HepG2 (cell line): ENCODE data around the gene MARS1. TPM values are rescaled to one million over a fixed set of nuclear protein-coding genes. Genes with fewer than 3 reads are reported as not detected.

Experiments
- AGO1 ChIP-seq: fragments of 200-400 bp; formaldehyde crosslinking; IDR thresholded peaks from 2 replicates; pipeline ENCODE4 v1.6.1; 2017; ENCODE audit warnings: mild to moderate bottlenecking, low read depth, low read length, moderate library complexity; ENCODE audit not compliant: poor library complexity, severe bottlenecking
- CEBPG ChIP-seq: IDR thresholded peaks from 2 replicates; pipeline ENCODE4 v1.6.1; 2016
- CENPT ChIP-seq: sonication (generic); formaldehyde crosslinking; IDR thresholded peaks from 2 replicates; pipeline ENCODE4 v1.8.0; 2022; ENCODE audit warnings: low read depth, mild to moderate bottlenecking, moderate library complexity, missing genetic modification reagents
- IRX3 ChIP-seq: sonication (generic); formaldehyde crosslinking; IDR thresholded peaks from 2 replicates; pipeline ENCODE4 v1.8.1; 2023; ENCODE audit warnings: mild to moderate bottlenecking, low read depth, missing genetic modification reagents, borderline replicate concordance
- MTA3 ChIP-seq: sonication (generic); formaldehyde crosslinking; IDR thresholded peaks from 2 replicates; pipeline ENCODE4 v1.4.0; 2020; ENCODE audit warnings: missing genetic modification reagents
- NFYC ChIP-seq: IDR thresholded peaks from 2 replicates; pipeline ENCODE4 v1.6.1; 2016; ENCODE audit warnings: missing genetic modification reagents, missing compliant biosample characterization
- SMARCC2 ChIP-seq: fragments of 450-650 bp; IDR thresholded peaks from 2 replicates; pipeline ENCODE4 v1.6.1; 2017; ENCODE audit warnings: antibody characterized with exemption, mild to moderate bottlenecking
- SMYD3 ChIP-seq: sonication (generic); formaldehyde crosslinking; IDR thresholded peaks from 2 replicates; pipeline ENCODE4 v1.8.1; 2023; ENCODE audit warnings: mild to moderate bottlenecking, missing genetic modification reagents
- ZBTB7B ChIP-seq: sonication (generic); formaldehyde crosslinking; IDR thresholded peaks from 2 replicates; pipeline ENCODE4 v1.4.0; 2020; ENCODE audit warnings: missing genetic modification reagents
- ZNF234 ChIP-seq: sonication (generic); formaldehyde crosslinking; conservative IDR thresholded peaks from 2 replicates; pipeline ENCODE4 v1.5.1; 2020; ENCODE audit warnings: mild to moderate bottlenecking, missing genetic modification reagents
- ZNF343 ChIP-seq: sonication (generic); formaldehyde crosslinking; IDR thresholded peaks from 2 replicates; pipeline ENCODE4 v1.4.0; 2020; ENCODE audit warnings: mild to moderate bottlenecking, missing genetic modification reagents
- ZNF674 ChIP-seq: sonication (generic); formaldehyde crosslinking; IDR thresholded peaks from 2 replicates; pipeline ENCODE4 v1.5.0; 2020; ENCODE audit warnings: low read depth, mild to moderate bottlenecking, missing genetic modification reagents
- ZNF747 ChIP-seq: sonication (generic); formaldehyde crosslinking; IDR thresholded peaks from 2 replicates; pipeline ENCODE4 v1.8.1; 2023; ENCODE audit warnings: missing genetic modification reagents, mild to moderate bottlenecking, borderline replicate concordance
- polyA plus RNA-seq, 8 experiments: library from polyadenylated mRNA; depleted of rRNA in 3 of 8; stranded (reverse) in 7 of 8; unstranded in 1 of 8; fragments of >200 nt; fragmentation: Illumina TruSeq in 4 of 8; extraction: Trizol in 4 of 8; gene quantifications; 2 replicates each; pipeline versions ENCODE4 v1.2.1 to v1.2.3, GENCODE V29; 2011 to 2016; ENCODE audit warnings: low read depth in 4 of 8, missing spikeins in 1 of 8, mixed read lengths in 1 of 8; ENCODE audit not compliant: insufficient read depth in 1 of 8
- total RNA-seq, 5 experiments: library from RNA; depleted of rRNA; stranded (reverse); fragments of >200 nt; fragmentation: Illumina TruSeq; extraction: Trizol; gene quantifications; 2 replicates each; pipeline ENCODE4 v1.2.3, GENCODE V29; 2016; ENCODE audit warnings: low read depth in 1 of 5
- TF ChIP-seq, protein P1 (sequence below): sonication (generic); formaldehyde crosslinking; IDR thresholded peaks from 2 replicates; pipeline ENCODE4 v1.5.0; 2020; ENCODE audit warnings: mild to moderate bottlenecking, missing genetic modification reagents
- TF ChIP-seq, protein P2 (sequence below): sonication (generic); formaldehyde crosslinking; IDR thresholded peaks from 2 replicates; pipeline ENCODE4 v1.8.1; 2023; ENCODE audit warnings: missing genetic modification reagents, inconsistent platforms, borderline replicate concordance
- TF ChIP-seq, protein P3 (sequence below): sonication (generic); formaldehyde crosslinking; IDR thresholded peaks from 2 replicates; pipeline ENCODE4 v1.4.0; 2020; ENCODE audit warnings: mild to moderate bottlenecking, low read depth, missing genetic modification reagents
- TF ChIP-seq, protein P4 (sequence below): sonication (generic); formaldehyde crosslinking; IDR thresholded peaks from 2 replicates; pipeline ENCODE4 v1.9.0; 2021; ENCODE audit warnings: missing genetic modification reagents, borderline replicate concordance
- TF ChIP-seq, protein P5 (sequence below): IDR thresholded peaks from 2 replicates; pipeline ENCODE4 v1.6.1; 2016; ENCODE audit warnings: missing biosample characterization, missing genetic modification reagents, low read depth
- TF ChIP-seq, protein P6 (sequence below): sonication (generic); formaldehyde crosslinking; IDR thresholded peaks from 2 replicates; pipeline ENCODE4 v1.5.1; 2020; ENCODE audit warnings: missing genetic modification reagents, mild to moderate bottlenecking, borderline replicate concordance

Gene MARS1
- total and polyA plus RNA-seq, 2 of the 13 experiments (the other 11 are each of a cell fraction or from before 2014, with no cell fraction given) = 115 to 181 TPM

DNA sequence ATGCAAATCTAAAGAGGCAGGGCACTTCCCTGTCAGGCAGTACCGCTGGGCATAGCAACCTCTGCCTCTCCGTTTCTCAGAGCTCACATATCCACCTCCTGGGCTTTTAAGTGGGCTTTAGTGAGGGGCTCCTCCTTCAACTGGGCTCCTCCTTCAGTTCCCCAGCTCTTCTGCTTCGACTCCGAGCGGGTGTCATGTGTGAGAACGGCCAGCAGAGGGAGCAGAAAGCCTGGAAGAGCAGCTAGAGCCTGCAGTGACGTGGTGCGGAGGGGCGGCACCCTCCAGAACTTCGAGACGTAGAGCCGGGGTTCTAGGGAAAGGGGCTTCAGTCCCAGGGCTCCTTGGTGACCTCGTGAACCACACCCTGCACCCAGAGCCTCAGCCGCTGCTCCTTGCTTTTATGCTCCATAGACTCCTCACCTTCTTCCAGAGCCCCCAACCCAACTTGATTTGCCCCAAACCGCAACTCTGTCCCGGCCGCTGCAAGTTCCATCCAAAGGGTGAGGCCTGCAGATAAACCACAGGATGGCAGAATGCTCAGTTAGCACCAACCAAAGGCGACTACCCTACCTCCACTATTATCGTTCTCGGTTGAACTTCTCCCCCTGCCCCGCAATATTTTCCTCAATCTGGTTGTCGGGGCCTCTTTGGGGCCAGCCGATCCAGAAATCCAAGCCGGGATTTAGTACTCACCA lies 28.7 kb upstream of the MARS1 start (continued):
- TF ChIP-seq SMARCC2 (no peak), CEBPG (no peak), ZNF343 (peak; percentile 44; the same call in 1 of the 2 replicates), IRX3 (CRISPR knock-in tag) (no peak), AGO1 (peak; percentile 76), ZBTB7B (CRISPR knock-in tag) (peak; percentile 16; the same call in 1 of the 2 replicates), NFYC (CRISPR knock-in tag) (no peak), ZNF674 (CRISPR knock-in tag) (no peak), ZNF234 (CRISPR knock-in tag) (no peak), ZNF747 (CRISPR knock-in tag) (no peak), SMYD3 (CRISPR knock-in tag) (no peak), CENPT (CRISPR knock-in tag) (no peak), MTA3 (CRISPR knock-in tag) (no peak)
- TF ChIP-seq, protein P1, sequence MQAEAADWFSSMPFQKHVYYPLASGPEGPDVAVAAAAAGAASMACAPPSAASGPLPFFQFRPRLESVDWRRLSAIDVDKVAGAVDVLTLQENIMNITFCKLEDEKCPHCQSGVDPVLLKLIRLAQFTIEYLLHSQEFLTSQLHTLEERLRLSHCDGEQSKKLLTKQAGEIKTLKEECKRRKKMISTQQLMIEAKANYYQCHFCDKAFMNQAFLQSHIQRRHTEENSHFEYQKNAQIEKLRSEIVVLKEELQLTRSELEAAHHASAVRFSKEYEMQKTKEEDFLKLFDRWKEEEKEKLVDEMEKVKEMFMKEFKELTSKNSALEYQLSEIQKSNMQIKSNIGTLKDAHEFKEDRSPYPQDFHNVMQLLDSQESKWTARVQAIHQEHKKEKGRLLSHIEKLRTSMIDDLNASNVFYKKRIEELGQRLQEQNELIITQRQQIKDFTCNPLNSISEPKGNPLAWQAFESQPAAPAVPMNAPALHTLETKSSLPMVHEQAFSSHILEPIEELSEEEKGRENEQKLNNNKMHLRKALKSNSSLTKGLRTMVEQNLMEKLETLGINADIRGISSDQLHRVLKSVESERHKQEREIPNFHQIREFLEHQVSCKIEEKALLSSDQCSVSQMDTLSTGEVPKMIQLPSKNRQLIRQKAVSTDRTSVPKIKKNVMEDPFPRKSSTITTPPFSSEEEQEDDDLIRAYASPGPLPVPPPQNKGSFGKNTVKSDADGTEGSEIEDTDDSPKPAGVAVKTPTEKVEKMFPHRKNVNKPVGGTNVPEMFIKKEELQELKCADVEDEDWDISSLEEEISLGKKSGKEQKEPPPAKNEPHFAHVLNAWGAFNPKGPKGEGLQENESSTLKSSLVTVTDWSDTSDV (CRISPR knock-in tag) = no peak
- TF ChIP-seq, protein P2, sequence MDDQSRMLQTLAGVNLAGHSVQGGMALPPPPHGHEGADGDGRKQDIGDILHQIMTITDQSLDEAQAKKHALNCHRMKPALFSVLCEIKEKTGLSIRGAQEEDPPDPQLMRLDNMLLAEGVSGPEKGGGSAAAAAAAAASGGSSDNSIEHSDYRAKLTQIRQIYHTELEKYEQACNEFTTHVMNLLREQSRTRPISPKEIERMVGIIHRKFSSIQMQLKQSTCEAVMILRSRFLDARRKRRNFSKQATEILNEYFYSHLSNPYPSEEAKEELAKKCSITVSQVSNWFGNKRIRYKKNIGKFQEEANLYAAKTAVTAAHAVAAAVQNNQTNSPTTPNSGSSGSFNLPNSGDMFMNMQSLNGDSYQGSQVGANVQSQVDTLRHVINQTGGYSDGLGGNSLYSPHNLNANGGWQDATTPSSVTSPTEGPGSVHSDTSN (CRISPR knock-in tag) = no peak
- TF ChIP-seq, protein P3, sequence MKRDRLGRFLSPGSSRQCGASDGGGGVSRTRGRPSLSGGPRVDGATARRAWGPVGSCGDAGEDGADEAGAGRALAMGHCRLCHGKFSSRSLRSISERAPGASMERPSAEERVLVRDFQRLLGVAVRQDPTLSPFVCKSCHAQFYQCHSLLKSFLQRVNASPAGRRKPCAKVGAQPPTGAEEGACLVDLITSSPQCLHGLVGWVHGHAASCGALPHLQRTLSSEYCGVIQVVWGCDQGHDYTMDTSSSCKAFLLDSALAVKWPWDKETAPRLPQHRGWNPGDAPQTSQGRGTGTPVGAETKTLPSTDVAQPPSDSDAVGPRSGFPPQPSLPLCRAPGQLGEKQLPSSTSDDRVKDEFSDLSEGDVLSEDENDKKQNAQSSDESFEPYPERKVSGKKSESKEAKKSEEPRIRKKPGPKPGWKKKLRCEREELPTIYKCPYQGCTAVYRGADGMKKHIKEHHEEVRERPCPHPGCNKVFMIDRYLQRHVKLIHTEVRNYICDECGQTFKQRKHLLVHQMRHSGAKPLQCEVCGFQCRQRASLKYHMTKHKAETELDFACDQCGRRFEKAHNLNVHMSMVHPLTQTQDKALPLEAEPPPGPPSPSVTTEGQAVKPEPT (CRISPR knock-in tag) = no peak
- TF ChIP-seq, protein P4, sequence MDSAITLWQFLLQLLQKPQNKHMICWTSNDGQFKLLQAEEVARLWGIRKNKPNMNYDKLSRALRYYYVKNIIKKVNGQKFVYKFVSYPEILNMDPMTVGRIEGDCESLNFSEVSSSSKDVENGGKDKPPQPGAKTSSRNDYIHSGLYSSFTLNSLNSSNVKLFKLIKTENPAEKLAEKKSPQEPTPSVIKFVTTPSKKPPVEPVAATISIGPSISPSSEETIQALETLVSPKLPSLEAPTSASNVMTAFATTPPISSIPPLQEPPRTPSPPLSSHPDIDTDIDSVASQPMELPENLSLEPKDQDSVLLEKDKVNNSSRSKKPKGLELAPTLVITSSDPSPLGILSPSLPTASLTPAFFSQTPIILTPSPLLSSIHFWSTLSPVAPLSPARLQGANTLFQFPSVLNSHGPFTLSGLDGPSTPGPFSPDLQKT (CRISPR knock-in tag) = no peak
- TF ChIP-seq, protein P5, sequence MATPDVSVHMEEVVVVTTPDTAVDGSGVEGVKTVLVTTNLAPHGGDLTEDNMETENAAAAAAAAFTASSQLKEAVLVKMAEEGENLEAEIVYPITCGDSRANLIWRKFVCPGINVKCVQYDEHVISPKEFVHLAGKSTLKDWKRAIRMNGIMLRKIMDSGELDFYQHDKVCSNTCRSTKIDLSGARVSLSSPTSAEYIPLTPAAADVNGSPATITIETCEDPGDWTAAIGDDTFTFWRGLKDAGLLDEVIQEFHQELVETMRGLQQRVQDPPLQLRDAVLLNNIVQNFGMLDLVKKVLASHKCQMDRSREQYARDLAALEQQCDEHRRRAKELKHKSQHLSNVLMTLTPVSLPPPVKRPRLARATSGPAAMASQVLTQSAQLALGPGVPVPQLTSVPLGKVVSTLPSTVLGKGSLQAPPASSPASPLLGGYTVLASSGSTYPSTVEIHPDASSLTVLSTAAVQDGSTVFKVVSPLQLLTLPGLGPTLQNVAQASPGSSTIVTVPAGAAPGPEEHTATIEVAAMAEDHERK (CRISPR knock-in tag) = no peak
- TF ChIP-seq, protein P6, sequence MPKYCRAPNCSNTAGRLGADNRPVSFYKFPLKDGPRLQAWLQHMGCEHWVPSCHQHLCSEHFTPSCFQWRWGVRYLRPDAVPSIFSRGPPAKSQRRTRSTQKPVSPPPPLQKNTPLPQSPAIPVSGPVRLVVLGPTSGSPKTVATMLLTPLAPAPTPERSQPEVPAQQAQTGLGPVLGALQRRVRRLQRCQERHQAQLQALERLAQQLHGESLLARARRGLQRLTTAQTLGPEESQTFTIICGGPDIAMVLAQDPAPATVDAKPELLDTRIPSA (CRISPR knock-in tag) = no peak
